ENCODE results near the gene ENOX1. TPM values are rescaled to one million over a fixed set of nuclear protein-coding genes. Genes with fewer than 3 reads are reported as not detected.

Gene ENOX1
- total RNA-seq, 1 experiment from 2014 or later, result 0.35 TPM

DNA sequence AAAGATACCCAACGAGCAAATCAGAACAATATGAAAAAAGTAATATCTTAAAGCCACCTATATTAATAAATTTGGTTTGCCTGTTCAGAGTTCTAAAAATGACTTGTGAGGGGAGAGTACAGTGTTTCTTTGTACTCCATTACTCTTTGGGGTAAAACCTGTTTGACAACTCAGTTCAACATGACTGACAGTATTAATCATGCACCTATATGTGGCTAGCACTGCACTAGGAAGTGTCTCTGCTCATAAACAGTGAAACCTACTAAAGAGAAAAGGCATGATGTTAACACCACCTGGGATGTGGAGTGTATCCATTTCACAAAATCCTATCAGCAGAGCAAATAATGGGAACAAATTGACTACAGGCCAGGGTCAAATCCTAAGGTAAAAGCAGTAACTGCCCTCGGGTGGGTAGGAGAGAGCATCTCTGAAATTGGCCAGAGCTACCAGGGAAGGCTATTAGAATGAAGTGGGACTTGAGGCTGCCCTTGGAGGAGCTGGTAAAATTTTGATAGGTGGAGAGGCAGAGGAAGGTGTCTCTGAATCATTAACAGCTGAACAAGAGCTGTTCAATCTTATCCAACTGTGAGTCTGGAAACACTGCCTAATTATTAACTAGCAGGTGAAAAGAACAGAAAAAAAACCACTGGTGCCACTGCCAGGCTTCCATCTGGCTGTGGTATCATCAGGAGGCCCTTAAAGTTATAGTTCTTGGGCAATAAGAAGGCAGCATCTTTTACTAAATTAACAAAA, 398.3 kb downstream of the ENOX1 start:
- Histone ChIP-seq H4K20me1 (ENCODE audit: insufficient read depth) (no peaks in the 10 kb centered on the region), H3K9me3 (ENCODE audit: insufficient read depth, low read depth) (no peaks in the 10 kb centered on the region), H3K36me3 (ENCODE audit: low read depth) (no peaks in the 10 kb centered on the region), H3K27ac (peak overlapping the region; percentile 77), H3K4me3 (no peak overlapping the region), H3K9me2 (ENCODE audit: insufficient read depth) (no peaks in the 10 kb centered on the region), H3F3A (ENCODE audit: insufficient read depth, low read depth) (peaks cover 5% of the 10 kb centered on the region; the same call in 1 of the 2 replicates), H3K4me1 (replicated peaks; ENCODE audit: insufficient read depth) (peaks cover 28% of the 10 kb centered on the region), H3K4me2 (peak overlapping the region; percentile 69), H3K27me3 (ENCODE audit: insufficient read depth, low read depth) (no peaks in the 10 kb centered on the region), H2AFZ (peak overlapping the region; percentile 71; the same call in 1 of the 2 replicates), H3K79me2 (ENCODE audit: low read depth) (no peaks in the 10 kb centered on the region)
- DNase-seq, result peak in 1 of 2 experiments; percentile 78
- POLR2A ChIA-PET (ENCODE audit: unreplicated experiment), result no interaction called here
- intact Hi-C loops (cut with micrococcal nuclease; ENCODE audit: unreplicated experiment), result no loop called here
- CTCF ChIA-PET, result interaction anchor here (0.6 kb wide), 1 partner anchor 306 kb away, joined by 4 read pairs; no protein-coding TSS in a partner anchor
- BruUV-seq (replicated peaks), result no TSS peak
- TF ChIP-seq EZH2 (IDR thresholded peaks at IDR 0.05; ENCODE audit: low read depth), result no peak
- TF ChIP-seq, protein P1, sequence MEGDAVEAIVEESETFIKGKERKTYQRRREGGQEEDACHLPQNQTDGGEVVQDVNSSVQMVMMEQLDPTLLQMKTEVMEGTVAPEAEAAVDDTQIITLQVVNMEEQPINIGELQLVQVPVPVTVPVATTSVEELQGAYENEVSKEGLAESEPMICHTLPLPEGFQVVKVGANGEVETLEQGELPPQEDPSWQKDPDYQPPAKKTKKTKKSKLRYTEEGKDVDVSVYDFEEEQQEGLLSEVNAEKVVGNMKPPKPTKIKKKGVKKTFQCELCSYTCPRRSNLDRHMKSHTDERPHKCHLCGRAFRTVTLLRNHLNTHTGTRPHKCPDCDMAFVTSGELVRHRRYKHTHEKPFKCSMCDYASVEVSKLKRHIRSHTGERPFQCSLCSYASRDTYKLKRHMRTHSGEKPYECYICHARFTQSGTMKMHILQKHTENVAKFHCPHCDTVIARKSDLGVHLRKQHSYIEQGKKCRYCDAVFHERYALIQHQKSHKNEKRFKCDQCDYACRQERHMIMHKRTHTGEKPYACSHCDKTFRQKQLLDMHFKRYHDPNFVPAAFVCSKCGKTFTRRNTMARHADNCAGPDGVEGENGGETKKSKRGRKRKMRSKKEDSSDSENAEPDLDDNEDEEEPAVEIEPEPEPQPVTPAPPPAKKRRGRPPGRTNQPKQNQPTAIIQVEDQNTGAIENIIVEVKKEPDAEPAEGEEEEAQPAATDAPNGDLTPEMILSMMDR (conservative IDR thresholded peaks at IDR 0.05), result no peak

- BruUV-seq (replicated peaks), result no TSS peak
- intact Hi-C loops (cut with micrococcal nuclease; ENCODE audit: unreplicated experiment), result no loop called here
- no peaks in the 10 kb centered on the region for H4K20me1 ChIP-seq (ENCODE audit: insufficient read depth)
- no peak for DNase-seq
- H3K79me2 ChIP-seq (ENCODE audit: low read depth), result no peaks in the 10 kb centered on the region
- peak overlapping the region; percentile 60; the same call in 1 of the 2 replicates for H2AFZ ChIP-seq
- H3K4me1 ChIP-seq (replicated peaks; ENCODE audit: insufficient read depth), result peaks cover 28% of the 10 kb centered on the region
- ChIA-PET CTCF (no interaction called here), POLR2A (ENCODE audit: unreplicated experiment) (no interaction called here)
- peaks cover 5% of the 10 kb centered on the region; the same call in 1 of the 2 replicates for H3F3A ChIP-seq (ENCODE audit: insufficient read depth, low read depth)
- H3K9me2 ChIP-seq (ENCODE audit: insufficient read depth), result no peaks in the 10 kb centered on the region
- peak overlapping the region; percentile 69 for H3K4me2 ChIP-seq
- TF ChIP-seq, protein P1 (conservative IDR thresholded peaks at IDR 0.05), result no peak
- TF ChIP-seq EZH2 (IDR thresholded peaks at IDR 0.05; ENCODE audit: low read depth), result no peak
- H3K4me3 ChIP-seq, result no peak overlapping the region
- H3K36me3 ChIP-seq (ENCODE audit: low read depth), result no peaks in the 10 kb centered on the region
- H3K27ac ChIP-seq, result peak overlapping the region; percentile 77
- H3K9me3 ChIP-seq (ENCODE audit: insufficient read depth, low read depth), result no peaks in the 10 kb centered on the region
- H3K27me3 ChIP-seq (ENCODE audit: insufficient read depth, low read depth), result no peaks in the 10 kb centered on the region
Observed at GRCh38 chr13:43387880-43388279, 398.9 kb downstream of the ENOX1 start.

DNA sequence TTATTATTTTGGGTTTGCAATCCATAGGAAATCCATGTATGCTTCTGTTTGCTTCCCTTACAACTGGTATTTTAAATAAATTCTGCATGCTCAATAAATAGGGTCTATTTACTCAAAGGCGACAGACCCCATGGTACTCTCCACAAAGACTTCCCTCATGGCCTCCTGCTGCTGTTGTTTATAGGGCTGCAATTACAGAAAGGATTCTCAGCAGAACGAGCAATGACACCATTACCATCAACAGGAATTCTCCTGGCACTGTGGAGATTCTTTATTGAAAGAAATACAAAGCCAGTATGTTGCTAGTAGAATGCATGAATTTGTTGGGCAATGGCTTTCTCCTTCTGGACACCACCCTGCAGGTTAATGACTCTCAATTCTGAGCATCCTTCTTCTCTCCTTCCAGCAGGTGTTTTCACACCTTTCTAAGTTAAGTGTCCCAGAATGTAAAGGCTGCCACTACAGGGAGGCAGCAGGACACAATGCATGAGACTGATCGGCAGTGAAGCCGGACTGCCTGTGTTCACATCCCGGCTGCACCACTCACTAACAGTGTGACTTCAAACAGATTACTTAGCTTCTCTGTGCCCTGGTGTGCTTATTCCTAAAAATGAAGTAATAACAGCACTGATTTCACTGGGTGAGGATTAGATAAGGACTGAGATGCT, 403.1 kb downstream of the ENOX1 start:
- BruUV-seq (replicated peaks), result no TSS peak
- POLR2A ChIA-PET (ENCODE audit: unreplicated experiment), result no interaction called here
- no peaks in the 10 kb centered on the region for H3K9me2 ChIP-seq (ENCODE audit: insufficient read depth)
- H3F3A ChIP-seq (ENCODE audit: insufficient read depth, low read depth), result peaks cover 3% of the 10 kb centered on the region; the same call in 1 of the 2 replicates
- H3K4me3 ChIP-seq, result no peak overlapping the region
- H3K27me3 ChIP-seq (ENCODE audit: insufficient read depth, low read depth), result no peaks in the 10 kb centered on the region
- TF ChIP-seq, protein P1 (conservative IDR thresholded peaks at IDR 0.05), result no peak
- TF ChIP-seq EZH2 (IDR thresholded peaks at IDR 0.05; ENCODE audit: low read depth), result no peak
- intact Hi-C loops (cut with micrococcal nuclease; ENCODE audit: unreplicated experiment), result no loop called here
- H4K20me1 ChIP-seq (ENCODE audit: insufficient read depth), result no peaks in the 10 kb centered on the region
- peaks cover 16% of the 10 kb centered on the region for H3K4me1 ChIP-seq (replicated peaks; ENCODE audit: insufficient read depth)
- CTCF ChIA-PET, result no interaction called here
- H3K27ac ChIP-seq, result no peak overlapping the region
- no peak for DNase-seq
- no peaks in the 10 kb centered on the region for H3K79me2 ChIP-seq (ENCODE audit: low read depth)
- H3K9me3 ChIP-seq (ENCODE audit: insufficient read depth, low read depth), result no peaks in the 10 kb centered on the region
- H3K4me2 ChIP-seq, result no peak overlapping the region
- H3K36me3 ChIP-seq (ENCODE audit: low read depth), result no peaks in the 10 kb centered on the region
- no peak overlapping the region for H2AFZ ChIP-seq
